IPS-18c (cell line): ENCODE data around the gene ZBP1.

Source experiments
- H3K4me3 ChIP-seq: 2 replicates; pipeline ENCODE4 v1.7.0; 2013; ENCODE audit warnings: low read depth, mild to moderate bottlenecking, low read length, moderate library complexity; ENCODE audit not compliant: insufficient read depth
- H3K9me3 ChIP-seq: one replicate; pipeline ENCODE4 v1.6.1; 2013; ENCODE audit warnings: mild to moderate bottlenecking, low read length, moderate library complexity; ENCODE audit not compliant: control insufficient read depth, insufficient read depth

ZBP1 gene

DNA sequence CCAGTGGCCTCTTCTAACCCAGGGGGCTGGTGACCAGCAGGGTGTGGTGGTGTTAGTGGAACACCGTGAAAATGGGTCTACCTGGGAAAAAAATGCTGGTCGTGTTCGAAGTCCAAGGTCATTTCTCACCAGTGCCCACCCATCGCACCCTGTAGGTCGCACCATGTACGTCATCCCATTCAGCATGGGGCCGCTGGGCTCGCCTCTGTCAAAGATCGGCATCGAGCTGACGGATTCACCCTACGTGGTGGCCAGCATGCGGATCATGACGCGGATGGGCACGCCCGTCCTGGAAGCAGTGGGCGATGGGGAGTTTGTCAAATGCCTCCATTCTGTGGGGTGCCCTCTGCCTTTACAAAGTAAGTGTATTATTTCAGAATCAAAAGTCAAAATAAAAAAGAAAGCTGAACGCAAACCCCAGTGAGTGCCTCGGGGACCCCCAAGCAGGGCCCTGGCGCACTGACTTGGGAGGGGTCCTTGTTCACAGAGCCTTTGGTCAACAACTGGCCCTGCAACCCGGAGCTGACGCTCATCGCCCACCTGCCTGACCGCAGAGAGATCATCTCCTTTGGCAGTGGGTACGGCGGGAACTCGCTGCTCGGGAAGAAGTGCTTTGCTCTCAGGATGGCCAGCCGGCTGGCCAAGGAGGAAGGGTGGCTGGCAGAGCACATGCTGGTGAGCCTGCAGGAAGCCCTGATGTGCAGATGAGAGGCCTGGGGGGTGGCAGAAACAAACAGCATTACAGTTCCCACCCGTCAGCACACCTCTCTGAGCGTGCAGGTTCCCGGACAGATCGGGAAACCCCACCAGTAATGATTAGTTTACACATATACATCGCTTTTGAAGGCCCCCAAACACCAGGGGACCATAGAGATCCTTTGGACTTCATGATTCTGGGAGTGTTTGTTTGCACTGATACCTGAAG lies 57.4 kb downstream of the ZBP1 start:
- no peak overlapping the region for H3K4me3 ChIP-seq
- H3K9me3 ChIP-seq: no peaks in the 10 kb centered on the region

DNA sequence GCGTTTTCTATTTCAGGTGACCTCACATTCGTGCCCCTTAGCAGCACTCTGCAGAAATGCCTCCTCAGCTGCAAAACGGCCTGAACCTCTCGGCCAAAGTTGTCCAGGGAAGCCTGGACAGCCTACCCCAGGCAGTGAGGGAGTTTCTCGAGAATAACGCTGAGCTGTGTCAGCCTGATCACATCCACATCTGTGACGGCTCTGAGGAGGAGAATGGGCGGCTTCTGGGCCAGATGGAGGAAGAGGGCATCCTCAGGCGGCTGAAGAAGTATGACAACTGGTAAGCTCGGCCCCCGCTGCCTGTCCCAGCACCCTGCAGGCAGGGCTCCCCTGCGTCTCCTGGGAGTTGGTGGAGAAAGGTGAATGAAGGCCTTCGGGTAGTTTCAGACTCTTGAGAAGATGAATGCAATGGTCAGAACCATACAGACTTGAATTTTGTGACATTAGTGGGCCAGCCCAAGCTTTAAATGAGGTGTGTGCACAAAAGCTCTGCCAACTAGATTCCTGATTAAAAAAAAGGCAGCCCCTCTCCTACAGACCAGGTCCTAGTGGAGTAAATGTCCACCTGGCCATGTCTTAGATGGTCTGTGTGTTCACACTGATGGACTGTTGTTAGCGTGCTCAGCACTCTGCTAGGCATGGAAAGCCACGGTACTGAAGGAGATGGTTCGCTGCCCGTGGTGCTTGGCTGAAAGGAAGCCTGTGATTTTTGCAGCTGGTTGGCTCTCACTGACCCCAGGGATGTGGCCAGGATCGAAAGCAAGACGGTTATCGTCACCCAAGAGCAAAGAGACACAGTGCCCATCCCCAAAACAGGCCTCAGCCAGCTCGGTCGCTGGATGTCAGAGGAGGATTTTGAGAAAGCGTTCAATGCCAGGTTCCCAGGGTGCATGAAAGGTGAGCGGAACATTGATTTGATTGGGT lies 58.6 kb downstream of the ZBP1 start:
- Histone ChIP-seq H3K4me3 (no peak overlapping the region), H3K9me3 (no peaks in the 10 kb centered on the region)

DNA sequence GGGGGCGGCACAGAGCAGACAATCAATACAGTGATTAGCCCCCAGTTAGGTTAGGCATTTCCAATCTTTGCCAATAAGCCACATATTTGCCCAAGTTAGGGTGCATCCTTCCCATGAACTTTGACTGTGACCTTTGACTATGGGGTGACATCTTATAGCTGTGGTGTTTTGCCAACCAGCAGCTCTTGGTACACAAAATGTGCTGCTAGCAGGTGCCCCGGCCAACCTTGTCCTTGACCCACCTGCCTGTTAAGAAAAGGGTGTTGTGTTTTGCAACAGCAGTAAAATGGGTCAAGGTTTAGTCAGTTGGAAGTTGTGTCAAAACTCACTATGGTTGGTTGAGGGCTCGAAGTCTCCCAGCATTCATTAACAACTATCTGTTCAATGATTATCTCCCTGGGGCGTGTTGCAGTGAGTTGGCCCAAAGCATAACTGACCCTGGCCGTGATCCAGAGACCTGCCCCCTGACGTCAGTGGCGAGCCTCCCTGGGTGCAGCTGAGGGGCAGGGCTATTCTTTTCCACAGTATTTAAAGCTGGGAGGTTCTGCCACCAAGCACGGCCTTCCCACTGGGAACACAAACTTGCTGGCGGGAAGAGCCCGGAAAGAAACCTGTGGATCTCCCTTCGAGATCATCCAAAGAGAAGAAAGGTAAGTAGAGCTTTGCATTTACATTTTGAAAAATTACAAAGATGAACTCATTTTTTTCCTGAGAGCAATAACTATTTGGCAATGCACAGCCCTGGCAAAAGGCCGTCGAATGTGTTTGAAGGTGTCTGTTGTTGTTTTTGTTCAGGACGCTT lies 59.5 kb downstream of the ZBP1 start, which contains the start of gene PCK1:
Gene PCK1 (plus strand): TSS at position 557 of the 802 bp plus-strand sequence. CDS start 302 bp downstream, outside the sequence.
- no peaks in the 10 kb centered on the region for H3K9me3 ChIP-seq
- H3K4me3 ChIP-seq: no peak within 1 kb of the TSS

DNA sequence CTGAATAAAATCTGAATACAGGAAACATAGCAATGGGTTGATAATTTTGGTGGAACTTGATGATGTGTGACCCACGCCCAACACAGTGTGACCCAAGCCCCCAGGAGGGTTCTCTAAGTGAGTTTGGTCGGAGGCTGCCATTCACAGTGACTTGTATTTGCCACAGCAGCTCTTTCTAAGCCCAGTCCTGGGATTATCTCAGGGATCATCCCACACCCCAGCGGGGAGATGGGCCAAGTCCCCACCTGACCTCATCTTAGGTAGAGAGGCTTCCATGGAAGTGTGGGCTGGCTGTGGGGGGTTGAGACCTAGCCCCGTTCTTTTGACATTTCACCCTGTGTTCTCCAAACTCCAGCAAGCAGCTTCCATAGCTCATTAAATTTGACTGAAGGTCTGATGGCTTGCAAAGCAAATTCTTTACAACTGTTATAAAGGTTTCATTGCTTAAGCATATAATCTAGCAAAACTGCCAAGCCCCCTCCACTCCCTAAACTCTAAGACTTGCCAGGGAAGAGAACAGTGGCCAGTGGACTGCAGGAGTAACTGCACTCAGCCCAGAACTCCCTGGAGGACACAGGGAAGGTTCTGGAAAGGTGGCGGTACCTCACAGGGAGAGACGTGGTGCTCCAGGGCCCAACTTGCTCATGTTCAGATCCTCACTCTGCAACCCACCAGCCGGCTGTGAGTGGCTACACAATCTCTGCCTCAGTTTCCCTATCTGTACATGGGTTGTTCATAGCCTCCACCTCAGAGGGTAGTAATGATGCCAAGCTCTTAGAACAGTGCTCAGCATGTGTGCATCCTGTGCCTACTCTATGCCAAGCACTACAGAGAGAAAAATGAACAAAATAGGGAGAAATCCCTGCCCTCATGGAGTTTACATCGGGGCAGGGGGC lies 60.3 kb downstream of the ZBP1 start:
- H3K4me3 ChIP-seq: no peak overlapping the region
- no peaks in the 10 kb centered on the region for H3K9me3 ChIP-seq

DNA sequence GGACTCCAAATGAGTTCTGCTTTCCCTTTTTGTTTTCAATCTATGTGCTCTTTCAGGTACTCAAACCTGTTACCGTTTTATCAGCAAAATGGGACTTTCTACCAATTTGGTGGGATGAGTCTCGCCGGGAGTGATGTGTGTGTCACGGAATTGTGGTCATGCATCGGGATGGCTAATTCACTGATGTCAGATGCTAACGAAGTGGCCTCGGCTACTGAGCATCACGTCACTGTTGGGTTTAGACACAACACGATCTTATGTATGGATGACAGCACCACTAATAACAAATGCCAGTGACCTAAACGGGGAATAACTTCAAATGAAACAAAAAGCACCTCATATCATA lies 61.0 kb downstream of the ZBP1 start:
- no peaks in the 10 kb centered on the region for H3K9me3 ChIP-seq
- no peak overlapping the region for H3K4me3 ChIP-seq

DNA sequence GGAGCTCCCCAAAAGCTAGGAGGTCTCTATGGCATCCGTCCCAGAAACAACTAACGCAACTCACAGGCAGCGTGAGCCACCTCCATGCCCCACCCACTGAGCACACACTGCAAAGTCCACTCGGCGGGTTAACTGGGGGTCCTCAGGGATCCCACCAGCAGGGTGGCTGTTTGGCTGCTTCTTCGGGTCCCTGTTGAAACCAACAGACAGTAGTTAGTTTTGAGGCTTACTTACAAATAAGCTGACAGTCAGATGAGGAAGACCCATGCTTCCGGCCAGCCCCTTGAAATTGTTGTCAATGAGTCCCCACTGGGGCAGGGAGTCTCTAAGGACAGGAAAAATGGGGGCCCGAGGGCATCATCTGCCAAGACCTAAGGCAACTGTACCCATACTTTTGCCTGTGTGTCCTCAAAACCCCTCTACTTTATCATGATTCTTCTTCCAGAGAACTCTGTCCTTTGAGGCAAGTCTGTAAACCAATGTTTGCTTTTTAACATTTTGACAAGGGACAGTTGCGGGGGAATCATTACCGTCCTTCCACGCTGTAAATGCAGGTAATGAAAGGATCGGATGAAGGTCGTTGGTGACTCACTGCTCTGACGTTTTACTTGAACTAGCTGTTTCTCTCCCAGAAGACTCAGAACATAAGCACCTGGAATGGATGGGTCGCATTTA lies 61.5 kb downstream of the ZBP1 start:
- Histone ChIP-seq H3K9me3 (no peaks in the 10 kb centered on the region), H3K4me3 (no peak overlapping the region)

DNA sequence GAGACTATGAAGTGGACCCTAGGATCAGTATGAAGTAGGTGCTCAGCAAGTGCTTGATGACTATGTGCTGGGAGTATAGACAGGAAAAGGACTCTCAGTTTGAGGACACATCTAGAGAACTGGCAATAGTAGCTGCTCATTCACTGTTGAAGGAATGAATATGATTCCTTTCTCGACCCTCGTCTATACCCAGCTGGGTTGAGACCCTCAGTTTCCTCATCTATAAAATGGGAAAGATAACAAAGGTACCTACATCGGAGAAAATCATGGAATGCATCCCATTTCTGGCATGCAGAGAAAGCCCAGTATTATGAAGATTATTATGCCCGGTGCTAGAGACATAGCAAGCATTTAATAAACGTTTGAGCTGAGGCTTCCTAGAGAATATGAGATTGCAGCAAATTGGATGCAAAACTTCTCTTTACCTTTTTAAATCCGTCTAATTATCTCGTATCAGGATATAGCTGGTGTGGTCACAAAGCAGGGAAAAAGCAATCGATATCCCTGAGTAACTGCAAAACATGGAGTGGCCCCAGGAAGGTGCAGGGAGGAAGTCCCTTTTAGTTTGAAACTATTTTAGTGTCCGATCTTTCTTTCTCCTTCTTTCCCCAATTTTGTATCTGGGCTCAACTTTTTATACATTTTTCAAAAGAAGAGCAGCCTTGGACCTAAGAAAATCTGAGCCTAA lies 62.2 kb downstream of the ZBP1 start:
- Histone ChIP-seq H3K4me3 (no peak overlapping the region), H3K9me3 (no peaks in the 10 kb centered on the region)

DNA sequence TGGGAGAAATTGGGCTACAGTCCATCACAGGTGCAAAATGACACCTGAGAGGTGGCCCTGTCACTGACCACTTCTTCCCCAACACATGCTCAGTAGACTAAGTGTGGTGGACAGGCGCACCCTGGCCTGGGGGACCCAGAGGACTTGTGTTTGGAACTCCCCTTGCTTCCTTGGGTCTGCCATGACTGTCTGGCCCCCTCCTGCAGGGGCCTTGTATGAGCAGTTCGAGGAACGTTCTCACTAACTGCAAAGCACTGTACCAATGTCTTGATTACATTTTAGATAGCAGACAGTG lies 63.3 kb downstream of the ZBP1 start:
- Histone ChIP-seq H3K9me3 (no peaks in the 10 kb centered on the region), H3K4me3 (no peak overlapping the region)

DNA sequence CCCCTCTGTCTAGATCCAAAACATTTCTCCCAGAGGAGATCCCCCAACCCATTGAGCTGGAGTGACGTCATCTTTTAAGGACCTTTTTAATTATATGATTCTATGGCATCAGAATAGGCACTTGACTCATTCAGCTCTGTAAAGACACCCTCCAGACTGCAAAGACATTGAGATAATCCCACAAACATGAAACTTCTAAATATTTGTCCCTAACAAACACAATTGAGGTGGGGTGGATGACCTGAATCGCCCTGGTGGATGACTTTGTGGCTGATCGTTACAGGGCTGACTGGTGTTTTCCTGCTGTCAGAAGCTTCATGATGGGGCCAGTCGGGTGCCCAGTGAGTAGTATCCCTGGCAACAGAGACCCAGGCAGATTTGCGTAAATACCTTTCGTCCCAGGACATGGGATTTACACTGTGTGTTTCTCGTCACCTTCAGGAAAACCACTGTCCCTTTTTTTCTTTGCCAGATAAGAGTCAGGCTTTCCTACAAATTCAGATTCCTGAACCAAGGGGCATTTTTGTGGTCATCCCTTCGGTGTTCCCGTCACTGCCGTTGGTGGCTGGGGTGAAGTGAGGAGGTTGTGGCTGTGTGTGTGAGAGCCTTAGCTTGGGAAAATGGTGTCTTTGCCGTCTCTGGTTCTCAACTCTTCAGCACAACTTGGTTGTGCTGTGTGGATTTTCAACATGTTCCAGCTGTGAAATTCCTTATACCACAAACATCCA lies 64.6 kb downstream of the ZBP1 start:
- no peaks in the 10 kb centered on the region for H3K9me3 ChIP-seq

More for the DNA sequence above, 64.6 kb downstream of the ZBP1 start:
- H3K4me3 ChIP-seq: no peak overlapping the region
